ENCODE data around the gene ERV3-1.
"Not testable (repeated sequence)": the region's sequence is repeated elsewhere in the genome, so short reads cannot be mapped to it uniquely, and the experiment has no call there.

ERV3-1 gene, protein sequence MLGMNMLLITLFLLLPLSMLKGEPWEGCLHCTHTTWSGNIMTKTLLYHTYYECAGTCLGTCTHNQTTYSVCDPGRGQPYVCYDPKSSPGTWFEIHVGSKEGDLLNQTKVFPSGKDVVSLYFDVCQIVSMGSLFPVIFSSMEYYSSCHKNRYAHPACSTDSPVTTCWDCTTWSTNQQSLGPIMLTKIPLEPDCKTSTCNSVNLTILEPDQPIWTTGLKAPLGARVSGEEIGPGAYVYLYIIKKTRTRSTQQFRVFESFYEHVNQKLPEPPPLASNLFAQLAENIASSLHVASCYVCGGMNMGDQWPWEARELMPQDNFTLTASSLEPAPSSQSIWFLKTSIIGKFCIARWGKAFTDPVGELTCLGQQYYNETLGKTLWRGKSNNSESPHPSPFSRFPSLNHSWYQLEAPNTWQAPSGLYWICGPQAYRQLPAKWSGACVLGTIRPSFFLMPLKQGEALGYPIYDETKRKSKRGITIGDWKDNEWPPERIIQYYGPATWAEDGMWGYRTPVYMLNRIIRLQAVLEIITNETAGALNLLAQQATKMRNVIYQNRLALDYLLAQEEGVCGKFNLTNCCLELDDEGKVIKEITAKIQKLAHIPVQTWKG

DNA sequence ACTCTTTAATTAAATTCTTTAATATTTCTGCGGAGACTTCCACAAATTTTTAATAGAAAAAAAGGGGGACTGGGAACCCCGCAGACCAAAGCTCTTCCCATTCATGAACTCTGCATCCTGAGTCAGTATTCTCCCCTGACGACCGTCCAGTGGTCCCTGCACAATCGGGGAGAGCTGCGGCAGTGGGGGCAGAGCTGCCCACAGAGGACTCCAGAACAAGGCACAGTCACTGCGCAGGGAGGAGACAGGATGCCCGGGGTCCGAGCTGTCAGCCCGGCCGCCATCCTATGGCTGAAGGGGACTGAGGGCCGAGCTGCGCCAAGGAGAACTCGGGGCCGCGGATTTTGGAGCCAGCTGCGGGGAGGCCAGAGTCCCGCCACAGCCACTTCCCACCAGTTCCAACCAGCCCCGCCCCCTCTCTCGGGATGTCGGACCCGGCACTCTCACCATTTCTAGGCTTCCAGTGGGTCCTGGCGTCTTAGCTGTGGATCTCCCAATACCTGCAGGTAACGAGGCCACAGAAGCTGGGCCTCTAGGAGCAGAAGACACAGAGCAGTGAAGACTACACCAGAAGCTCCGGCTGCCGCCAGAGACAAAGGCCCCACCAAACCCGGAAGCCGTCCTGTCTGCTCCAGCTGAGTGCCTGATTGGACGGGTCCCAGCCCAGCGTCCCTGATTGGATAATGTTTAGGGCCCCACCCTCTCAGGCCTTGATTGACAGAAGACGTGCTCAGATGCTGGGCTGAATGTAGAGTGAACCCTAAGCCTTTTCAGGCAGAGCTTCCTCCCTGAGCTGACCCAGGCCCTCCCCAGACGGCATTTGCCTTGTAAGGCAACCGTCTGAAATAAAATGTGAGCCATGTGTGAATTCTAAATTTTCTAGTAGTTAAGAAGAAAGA lies at the start of gene ERV3-1:
TSS of gene ERV3-1 (minus strand) at position 594 of the 899 bp plus-strand sequence. CDS start 13,661 bp downstream, outside the sequence.
- H3K4me3 ChIP-seq (ENCODE audit: control insufficient read depth, low read depth, low read length): peak within 1 kb of the TSS; percentile 82

DNA sequence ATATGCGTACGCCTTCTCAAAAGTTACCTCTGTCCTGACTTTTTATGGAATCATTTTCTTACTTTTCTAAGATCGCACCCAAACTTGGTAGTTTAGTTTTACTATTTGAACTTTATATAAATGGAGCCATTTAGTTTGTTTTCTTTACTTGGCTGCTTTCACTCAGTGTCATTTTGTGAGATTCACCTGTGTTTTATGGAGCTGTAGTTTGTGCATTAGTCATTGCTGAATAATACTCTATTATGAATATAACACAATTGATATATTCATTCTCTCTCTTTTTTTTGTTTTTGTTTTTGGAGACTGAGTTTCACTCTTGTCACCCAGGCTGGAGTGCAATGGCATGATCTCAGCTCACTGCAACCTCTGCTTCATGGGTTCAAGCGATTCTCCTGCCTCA lies 49.3 kb upstream of the ERV3-1 start:
- not testable (repeated sequence) for DNase-seq (ENCODE audit: low read depth); H3K4me3 ChIP-seq (ENCODE audit: control insufficient read depth, low read depth, low read length)

More for the DNA sequence above, at the start of gene ERV3-1:
- TF ChIP-seq, protein P1, sequence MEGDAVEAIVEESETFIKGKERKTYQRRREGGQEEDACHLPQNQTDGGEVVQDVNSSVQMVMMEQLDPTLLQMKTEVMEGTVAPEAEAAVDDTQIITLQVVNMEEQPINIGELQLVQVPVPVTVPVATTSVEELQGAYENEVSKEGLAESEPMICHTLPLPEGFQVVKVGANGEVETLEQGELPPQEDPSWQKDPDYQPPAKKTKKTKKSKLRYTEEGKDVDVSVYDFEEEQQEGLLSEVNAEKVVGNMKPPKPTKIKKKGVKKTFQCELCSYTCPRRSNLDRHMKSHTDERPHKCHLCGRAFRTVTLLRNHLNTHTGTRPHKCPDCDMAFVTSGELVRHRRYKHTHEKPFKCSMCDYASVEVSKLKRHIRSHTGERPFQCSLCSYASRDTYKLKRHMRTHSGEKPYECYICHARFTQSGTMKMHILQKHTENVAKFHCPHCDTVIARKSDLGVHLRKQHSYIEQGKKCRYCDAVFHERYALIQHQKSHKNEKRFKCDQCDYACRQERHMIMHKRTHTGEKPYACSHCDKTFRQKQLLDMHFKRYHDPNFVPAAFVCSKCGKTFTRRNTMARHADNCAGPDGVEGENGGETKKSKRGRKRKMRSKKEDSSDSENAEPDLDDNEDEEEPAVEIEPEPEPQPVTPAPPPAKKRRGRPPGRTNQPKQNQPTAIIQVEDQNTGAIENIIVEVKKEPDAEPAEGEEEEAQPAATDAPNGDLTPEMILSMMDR (conservative IDR thresholded peaks at IDR 0.05; ENCODE audit: control insufficient read depth, insufficient read depth, low read depth, low read length): no peak
- DNase-seq (ENCODE audit: low read depth): peak; percentile 92

DNA sequence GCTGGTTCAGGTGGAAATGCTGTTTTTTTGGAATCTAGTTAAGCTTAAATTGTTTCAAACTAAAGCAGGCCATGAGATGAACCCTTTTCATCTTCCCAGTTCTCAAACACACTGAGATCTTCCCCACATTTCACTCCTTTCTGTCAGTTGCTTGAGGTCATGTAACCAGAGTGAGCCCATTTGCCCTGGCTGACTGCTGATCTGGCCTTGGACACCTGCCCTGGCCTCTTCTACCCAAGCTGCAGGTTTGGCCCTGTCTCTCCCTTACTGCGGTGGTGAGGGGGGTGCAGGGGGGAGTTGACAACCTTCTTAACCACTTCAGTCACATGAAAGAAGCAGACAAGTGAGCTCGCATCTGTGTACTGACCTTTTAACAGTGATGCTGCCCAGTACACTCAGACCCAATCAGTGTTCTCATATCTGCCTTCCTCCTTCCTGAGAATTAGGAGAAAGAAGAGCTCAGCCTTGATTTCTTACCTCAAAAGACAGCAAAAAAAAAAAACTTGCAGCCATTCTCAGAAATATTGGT lies 48.0 kb upstream of the ERV3-1 start:
- not testable (repeated sequence) for DNase-seq (ENCODE audit: low read depth); H3K4me3 ChIP-seq (ENCODE audit: control insufficient read depth, low read depth, low read length)

DNA sequence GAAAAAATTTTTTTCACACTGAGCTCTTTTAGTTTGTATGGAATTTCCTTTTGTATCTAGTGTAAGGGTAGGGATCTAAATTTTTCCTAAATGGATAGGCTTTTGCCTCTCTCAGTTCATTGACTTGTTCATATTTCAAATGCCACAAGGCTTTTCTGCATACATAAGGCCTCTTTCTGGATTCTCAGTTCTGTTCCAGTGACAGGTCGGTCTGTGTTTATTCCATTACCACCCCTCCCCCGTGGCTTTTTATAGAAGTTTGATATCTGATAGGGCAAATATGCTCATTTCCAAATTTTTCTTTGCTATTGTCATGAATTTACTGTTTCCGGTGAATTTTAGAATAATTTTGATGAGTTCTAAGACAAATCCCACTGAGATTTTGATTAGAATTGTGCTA lies 45.2 kb upstream of the ERV3-1 start:
- not testable (repeated sequence) for H3K4me3 ChIP-seq (ENCODE audit: control insufficient read depth, low read depth, low read length); DNase-seq (ENCODE audit: low read depth)

DNA sequence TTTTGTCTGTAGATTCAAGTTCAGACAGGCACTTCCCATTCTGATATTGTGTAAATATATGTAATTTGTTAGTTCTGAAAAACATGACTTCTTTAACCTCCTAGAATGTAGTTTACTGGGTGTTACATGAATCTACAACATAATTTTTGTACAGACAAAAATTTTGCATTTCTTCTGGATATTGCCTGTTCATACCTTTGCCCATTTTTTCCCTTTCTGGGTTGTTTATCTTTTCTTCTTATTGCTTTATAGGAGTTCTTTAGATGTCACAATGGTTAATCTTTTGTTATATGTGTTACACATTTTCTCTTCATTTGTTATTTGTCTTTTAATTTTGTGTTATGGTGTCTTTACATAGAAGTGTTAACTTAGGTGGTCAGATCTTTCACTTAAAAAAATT lies 44.7 kb upstream of the ERV3-1 start:
- not testable (repeated sequence) for H3K4me3 ChIP-seq (ENCODE audit: control insufficient read depth, low read depth, low read length); DNase-seq (ENCODE audit: low read depth)

DNA sequence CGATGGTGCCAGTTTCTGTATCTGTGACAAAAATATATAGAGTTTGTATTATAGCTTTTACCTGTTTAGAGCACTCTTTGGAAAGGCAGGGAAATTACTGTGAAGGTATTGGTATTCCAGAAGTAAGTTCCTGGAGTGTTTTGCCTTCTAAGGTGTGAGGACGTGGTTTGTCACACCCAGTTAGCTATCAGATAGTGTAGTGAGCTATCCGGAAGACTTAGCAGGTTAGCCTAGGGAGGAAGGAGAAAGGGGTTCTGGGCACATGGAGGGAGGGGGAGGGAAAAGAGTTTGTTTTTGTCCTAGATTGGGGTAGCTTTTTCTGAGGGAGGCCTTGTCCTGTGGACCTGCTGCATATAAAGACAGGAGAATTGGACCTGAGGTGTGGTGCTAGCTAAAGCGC lies 39.8 kb upstream of the ERV3-1 start:
- not testable (repeated sequence) for DNase-seq (ENCODE audit: low read depth); H3K4me3 ChIP-seq (ENCODE audit: control insufficient read depth, low read depth, low read length)

DNA sequence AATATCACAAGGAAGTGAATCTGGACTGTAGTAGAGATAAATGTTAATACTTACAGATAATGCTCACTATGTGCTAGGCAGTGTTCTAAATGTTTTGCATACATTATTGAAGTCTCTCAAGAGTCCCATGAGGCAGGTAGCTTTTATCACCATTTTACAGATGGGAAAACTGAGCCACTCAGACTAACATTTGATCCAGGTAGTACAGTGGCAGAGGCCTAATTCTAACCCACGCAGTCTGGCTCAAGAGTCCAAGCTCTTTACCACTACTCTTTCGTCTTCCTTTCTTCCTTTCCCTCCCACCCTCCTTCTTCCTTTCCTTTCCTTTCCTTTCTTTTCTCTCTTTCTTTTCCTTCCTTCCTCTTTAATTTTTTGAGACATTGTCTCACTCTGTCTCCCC lies 39.1 kb upstream of the ERV3-1 start:
- DNase-seq (ENCODE audit: low read depth); H3K4me3 ChIP-seq (ENCODE audit: control insufficient read depth, low read depth, low read length): not testable (repeated sequence)

DNA sequence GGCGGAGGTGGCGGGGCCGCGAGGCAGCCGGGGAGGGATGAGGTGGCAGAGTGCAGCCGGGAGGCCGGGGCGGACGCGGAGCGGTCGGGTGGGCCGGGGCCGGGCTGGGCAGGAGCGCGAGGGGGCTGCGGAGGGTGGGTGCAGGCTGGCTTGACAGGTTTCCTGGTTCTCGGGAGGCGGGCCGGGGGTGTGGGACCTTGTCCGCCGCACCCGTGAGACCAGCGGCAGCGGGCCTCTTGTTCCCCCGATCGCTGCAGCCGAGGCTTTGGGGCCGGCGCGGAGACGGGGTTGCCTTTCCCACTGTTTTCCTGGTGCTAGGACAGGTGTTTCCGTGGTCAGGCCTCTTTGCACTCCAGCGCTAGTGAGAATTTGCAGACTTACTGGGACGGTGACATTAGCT lies 32.3 kb upstream of the ERV3-1 start:
- DNase-seq (ENCODE audit: low read depth): peak; percentile 10
- H3K4me3 ChIP-seq (ENCODE audit: control insufficient read depth, low read depth, low read length): peak overlapping the region; percentile 66

DNA sequence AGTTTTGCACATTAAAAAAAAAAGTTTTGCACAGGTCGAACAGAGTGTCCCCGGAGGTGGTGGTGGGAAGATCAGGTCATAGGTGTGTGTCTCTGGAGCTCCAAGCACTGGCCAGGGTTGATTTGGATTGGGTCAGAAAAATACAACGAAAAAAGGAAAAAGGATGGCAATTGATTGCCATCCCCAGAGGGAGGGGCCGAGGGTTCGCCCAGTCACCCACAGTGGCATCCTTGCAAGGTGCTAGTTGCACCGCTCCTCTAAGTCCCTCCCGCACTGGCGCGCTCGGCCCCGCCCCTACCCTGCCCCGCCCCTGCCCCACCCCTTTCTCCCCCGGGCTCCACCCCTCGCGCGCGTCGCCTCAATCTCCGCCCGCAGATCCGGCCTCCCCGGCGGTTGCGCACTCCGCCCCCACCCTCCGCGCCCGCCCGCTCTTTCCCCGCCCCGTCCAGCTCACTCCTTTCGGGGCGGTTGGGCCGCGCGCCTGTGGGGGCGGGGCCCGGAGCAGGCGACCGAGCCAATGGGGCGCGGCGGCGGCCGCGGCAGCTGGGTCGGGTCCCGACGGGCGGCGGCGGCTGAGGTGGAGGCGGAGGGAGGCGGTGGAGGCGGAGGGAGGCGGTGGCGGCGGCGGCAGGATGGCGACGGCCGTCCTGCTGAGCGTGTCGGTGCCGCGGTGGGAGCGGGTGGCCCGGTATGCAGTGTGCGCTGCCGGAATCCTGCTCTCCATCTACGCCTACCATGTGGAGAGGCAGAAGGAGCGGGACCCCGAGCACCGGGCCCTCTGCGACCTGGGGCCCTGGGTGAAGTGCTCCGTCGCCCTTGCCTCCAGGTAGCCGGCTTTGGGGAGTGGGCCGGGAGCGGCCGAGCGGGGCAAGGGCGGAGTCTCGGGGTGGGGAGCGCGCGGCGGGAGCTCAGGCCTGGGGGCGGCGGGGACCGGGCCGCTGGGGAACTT lies 31.5 kb upstream of the ERV3-1 start:
- peak overlapping the region; percentile 66 for H3K4me3 ChIP-seq (ENCODE audit: control insufficient read depth, low read depth, low read length)
- DNase-seq (ENCODE audit: low read depth): peak; percentile 84
- TF ChIP-seq, protein P1 (conservative IDR thresholded peaks at IDR 0.05; ENCODE audit: control insufficient read depth, insufficient read depth, low read depth, low read length): no peak

DNA sequence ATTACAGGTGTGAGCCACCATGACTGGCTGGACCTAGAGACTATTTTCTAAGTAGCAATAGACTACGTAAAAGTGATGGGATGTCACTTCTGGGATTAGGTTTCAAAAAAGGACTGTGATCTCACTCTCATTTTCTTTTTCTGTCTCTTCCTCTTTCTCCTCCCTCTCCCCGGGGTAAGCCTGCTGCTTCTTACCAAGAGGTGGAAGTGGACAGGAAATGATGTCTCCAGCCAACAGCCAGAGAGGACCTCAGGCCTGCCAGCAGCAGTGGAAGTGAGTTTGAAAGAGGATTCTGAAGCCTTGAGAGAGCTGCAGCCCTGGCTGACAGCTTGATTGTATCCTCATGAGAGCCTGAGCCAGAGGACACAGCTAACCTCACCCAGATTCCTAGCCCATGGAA lies 30.0 kb upstream of the ERV3-1 start:
- DNase-seq (ENCODE audit: low read depth): peak; percentile 26
- not testable (repeated sequence) for H3K4me3 ChIP-seq (ENCODE audit: control insufficient read depth, low read depth, low read length)

DNA sequence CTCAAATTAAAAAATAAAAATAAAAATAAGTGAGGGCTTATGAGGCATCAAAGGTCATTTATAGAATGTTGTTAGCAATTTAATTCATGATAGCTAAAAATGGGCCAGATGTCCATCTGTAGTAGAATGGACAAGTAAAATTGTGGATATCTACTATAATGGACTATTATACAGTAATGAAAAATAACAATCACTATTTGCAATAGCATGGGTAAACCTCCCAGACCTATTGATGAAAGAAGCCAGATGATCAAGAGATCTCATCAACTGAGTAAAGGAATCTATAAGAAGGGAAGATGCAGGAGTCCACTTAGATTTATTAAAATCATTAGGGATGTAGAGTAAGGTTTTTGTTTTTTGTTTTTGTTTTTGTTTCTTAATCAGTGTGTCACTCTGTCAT lies 29.0 kb upstream of the ERV3-1 start:
- DNase-seq (ENCODE audit: low read depth); H3K4me3 ChIP-seq (ENCODE audit: control insufficient read depth, low read depth, low read length): not testable (repeated sequence)

DNA sequence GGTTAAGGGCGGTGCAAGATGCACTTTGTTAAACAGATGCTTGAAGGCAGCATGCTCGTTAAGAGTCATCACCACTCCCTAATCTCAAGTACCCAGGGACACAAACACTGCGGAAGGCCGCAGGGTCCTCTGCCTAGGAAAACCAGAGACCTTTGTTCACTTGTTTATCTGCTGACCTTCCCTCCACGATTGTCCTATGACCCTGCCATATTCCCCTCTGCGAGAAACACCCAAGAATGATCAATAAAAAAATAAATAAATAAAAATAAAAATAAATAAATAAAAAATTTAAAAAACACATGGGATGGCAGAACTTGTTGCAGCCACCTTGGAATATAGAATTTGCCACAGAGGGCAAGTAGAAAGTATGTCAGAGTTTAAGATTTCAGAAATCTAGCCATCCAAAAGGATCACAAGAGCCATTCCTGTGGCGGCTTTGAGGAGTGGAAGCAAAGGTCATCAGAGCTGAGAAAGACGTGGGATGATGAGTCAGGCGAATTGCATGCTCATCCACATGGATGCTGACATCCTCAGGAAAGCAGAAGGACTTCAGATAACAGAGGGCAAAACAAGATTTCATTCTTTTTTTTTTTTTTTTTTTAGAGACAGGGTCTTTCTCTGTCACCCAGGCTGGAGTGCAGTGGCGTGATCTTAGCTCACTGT lies 27.8 kb upstream of the ERV3-1 start:
- H3K4me3 ChIP-seq (ENCODE audit: control insufficient read depth, low read depth, low read length): not testable (repeated sequence)
- peak; percentile 83 for DNase-seq (ENCODE audit: low read depth)

DNA sequence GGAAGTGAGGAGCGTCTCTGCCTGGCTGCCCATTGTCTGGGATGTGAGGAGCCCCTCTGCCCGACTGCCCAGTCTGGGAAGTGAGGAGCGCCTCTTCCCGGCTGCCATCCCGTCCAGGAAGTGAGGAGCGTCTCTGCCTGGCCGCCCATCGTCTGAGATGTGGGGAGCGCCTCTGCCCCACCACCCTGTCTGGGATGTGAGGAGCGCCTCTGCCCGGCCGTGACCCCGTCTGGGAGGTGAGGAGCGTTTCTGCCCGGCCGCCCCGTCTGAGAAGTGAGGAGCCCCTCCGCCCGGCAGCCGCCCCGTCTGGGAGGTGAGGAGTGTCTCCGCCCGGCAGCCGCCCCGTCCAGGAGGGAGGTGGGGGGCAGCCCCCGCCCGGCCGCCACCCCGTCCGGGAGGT lies 26.9 kb upstream of the ERV3-1 start:
- not testable (repeated sequence) for H3K4me3 ChIP-seq (ENCODE audit: control insufficient read depth, low read depth, low read length); DNase-seq (ENCODE audit: low read depth)

DNA sequence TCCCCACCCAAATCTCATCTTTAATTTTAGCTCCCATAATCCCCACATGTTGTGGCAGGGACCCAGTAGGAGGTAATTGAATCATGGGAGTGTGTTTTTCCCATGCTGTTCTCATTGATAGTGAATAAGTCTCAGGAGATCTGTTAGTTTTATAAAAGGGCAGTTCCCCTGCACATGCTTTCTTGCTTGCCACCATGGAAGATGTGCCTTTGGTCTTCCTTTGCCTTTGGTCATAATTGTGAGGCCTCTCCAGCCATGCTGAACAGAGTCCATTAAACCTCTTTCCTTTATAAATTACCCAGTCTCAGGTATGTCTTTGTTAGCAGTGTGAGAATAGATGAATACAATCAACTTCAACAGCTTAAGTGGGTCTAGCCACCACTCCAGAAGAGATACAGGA lies 18.5 kb upstream of the ERV3-1 start:
- not testable (repeated sequence) for DNase-seq (ENCODE audit: low read depth)

More for the DNA sequence above, 18.5 kb upstream of the ERV3-1 start:
- H3K4me3 ChIP-seq (ENCODE audit: control insufficient read depth, low read depth, low read length): not testable (repeated sequence)
